A549 (cell line): Measurements from ENCODE around the gene MBNL1. TPM values are rescaled to one million over a fixed set of nuclear protein-coding genes. Genes with fewer than 3 reads are reported as not detected.
A peak's percentile ranks its signal among the peaks of the same experiment; 100 is the strongest.

Experiments
- ATAC-seq, 2 experiments: fragments of 200-7000 bp in 1 of 2; fragments of >200 bp in 1 of 2; cut with Nextera tagmentation in 1 of 2; cut with Tn5 transposase in 1 of 2; 3 replicates each; pipeline versions ENCODE4 v1.8.0 to v1.9.1; 2018 to 2020; ENCODE audit warnings: mild to moderate bottlenecking in 1 of 2, moderate library complexity in 1 of 2
- CTCF ChIA-PET: fragments of 300-600 bp; sonication (Branson Sonifier 250); formaldehyde crosslinking; extraction: SDS; loops from one replicate; lab custom pipeline; 2021; ENCODE audit warnings: antibody characterized with exemption, inconsistent platforms; lab: Yijun Ruan, JAX
- POLR2A ChIA-PET: fragments of 350-600 bp; formaldehyde crosslinking; extraction: SDS; loops from one replicate; lab custom pipeline; 2021; ENCODE audit warnings: antibody characterized with exemption, inconsistent platforms; lab: Yijun Ruan, JAX
- DNase-seq, 2 experiments: peaks; one replicate each; pipeline versions ENCODE4 v3.0.0 to v3.0.0-alpha.2; 2011 to 2016; ENCODE audit warnings: low read depth in 1 of 2, low spot score in 1 of 2
- FAIRE-seq: peaks from 2 replicates; lab custom pipeline; 2011; peaks lifted over from hg19 to GRCh38; lab: Jason Lieb, UNC
- H3K27ac ChIP-seq, 2 experiments: fragments of >200 bp; sonication (Bioruptor Twin); formaldehyde crosslinking; 3 replicates each; pipeline ENCODE4 v1.5.1; 2016 to 2017
- H3K4me1 ChIP-seq: fragments of >200 bp; sonication (Bioruptor Twin); formaldehyde crosslinking; 3 replicates; pipeline ENCODE4 v1.6.1; 2016
- H3K4me2 ChIP-seq: fragments of >200 bp; sonication (Bioruptor Twin); formaldehyde crosslinking; 3 replicates; pipeline ENCODE4 v1.6.1; 2016
- H3K4me3 ChIP-seq: fragments of >200 bp; sonication (Bioruptor Twin); formaldehyde crosslinking; 3 replicates; pipeline ENCODE4 v1.5.1; 2016
- H3K9me3 ChIP-seq: fragments of >200 bp; sonication (Bioruptor Twin); formaldehyde crosslinking; 3 replicates; pipeline ENCODE4 v1.6.1; 2016
- BHLHE40 ChIP-seq: IDR thresholded peaks from 2 replicates; pipeline ENCODE4 v1.6.1; 2012; ENCODE audit warnings: low read depth, low read length, inconsistent platforms
- CBX2 ChIP-seq: fragments of 200-600 bp; sonication (generic); IDR thresholded peaks from 2 replicates; pipeline ENCODE4 v1.6.1; 2016; ENCODE audit warnings: low read depth, mild to moderate bottlenecking, borderline replicate concordance
- CEBPB ChIP-seq, 2 experiments: fragments of >200 bp in 1 of 2; sonication (Bioruptor Twin) in 1 of 2; formaldehyde crosslinking in 1 of 2; IDR thresholded peaks; 2 replicates each; pipeline ENCODE4 v1.6.1; 2012 to 2016
- EHMT2 ChIP-seq: fragments of 200-600 bp; sonication (generic); IDR thresholded peaks from 2 replicates; pipeline ENCODE4 v1.6.1; 2016; ENCODE audit warnings: antibody characterized with exemption, low read depth, mild to moderate bottlenecking, moderate library complexity
- EP300 ChIP-seq, 2 experiments: fragments of >200 bp; sonication (Bioruptor Twin); formaldehyde crosslinking; IDR thresholded peaks; 2 replicates in 1 of 2; 3 replicates in 1 of 2; pipeline ENCODE4 v1.6.1; 2016 to 2017
- GATA3 ChIP-seq: IDR thresholded peaks from 2 replicates; pipeline ENCODE4 v1.6.1; 2012; ENCODE audit warnings: borderline replicate concordance
- HEYL ChIP-seq: fragments of 250-450 bp; sonication (Bioruptor Pico); IDR thresholded peaks from 2 replicates; pipeline ENCODE4 v1.8.0; 2021; ENCODE audit warnings: mild to moderate bottlenecking, moderate library complexity
- HOXA7 ChIP-seq: fragments of 250-450 bp; sonication (Bioruptor Pico); IDR thresholded peaks from 2 replicates; pipeline ENCODE4 v1.5.0; 2020; ENCODE audit warnings: mild to moderate bottlenecking, moderate library complexity
- HOXB13 ChIP-seq: fragments of 250-450 bp; sonication (Bioruptor Pico); IDR thresholded peaks from 2 replicates; pipeline ENCODE4 v1.5.0; 2020; ENCODE audit warnings: low read depth, mild to moderate bottlenecking, moderate library complexity
- KDM5A ChIP-seq: fragments of 200-600 bp; sonication (generic); IDR thresholded peaks from 2 replicates; pipeline ENCODE4 v1.6.1; 2016; ENCODE audit warnings: antibody characterized with exemption, mild to moderate bottlenecking
- MYC ChIP-seq: IDR thresholded peaks from 2 replicates; pipeline ENCODE4 v1.6.1; 2012; ENCODE audit warnings: mild to moderate bottlenecking, inconsistent platforms, low read length, improper control_type of control experiment, borderline replicate concordance
- NFE2L2 ChIP-seq: fragments of 150-350 bp; conservative IDR thresholded peaks from 2 replicates; pipeline ENCODE4 v1.6.1; 2014; ENCODE audit warnings: low read length
- NR3C1 ChIP-seq: fragments of >200 bp; sonication (Bioruptor Twin); formaldehyde crosslinking; IDR thresholded peaks from 3 replicates; pipeline ENCODE4 v1.6.1; 2017
- RARB ChIP-seq: fragments of 250-450 bp; sonication (Bioruptor Pico); IDR thresholded peaks from 2 replicates; pipeline ENCODE4 v1.8.0; 2021; ENCODE audit warnings: mild to moderate bottlenecking, moderate library complexity
- SMC3 ChIP-seq: fragments of >200 bp; sonication (Bioruptor Twin); formaldehyde crosslinking; IDR thresholded peaks from 3 replicates; pipeline ENCODE4 v1.6.1; 2018; ENCODE audit warnings: inconsistent platforms
- TP53 ChIP-seq: fragments of 250-450 bp; sonication (Bioruptor Pico); IDR thresholded peaks from 2 replicates; pipeline ENCODE4 v1.5.0; 2021; ENCODE audit warnings: mild to moderate bottlenecking, moderate library complexity
- ZC3H11A ChIP-seq: fragments of 450-650 bp; IDR thresholded peaks from 2 replicates; pipeline ENCODE4 v1.6.1; 2014; ENCODE audit warnings: antibody characterized with exemption, mild to moderate bottlenecking
- ZFP36 ChIP-seq: fragments of 450-650 bp; IDR thresholded peaks from 2 replicates; pipeline ENCODE4 v1.6.1; 2014; ENCODE audit warnings: borderline replicate concordance; ENCODE audit not compliant: partially characterized antibody
- ZNF302 ChIP-seq: fragments of 250-450 bp; sonication (Bioruptor Pico); IDR thresholded peaks from 2 replicates; pipeline ENCODE4 v1.9.0; 2021; ENCODE audit warnings: inconsistent platforms, mild to moderate bottlenecking, moderate library complexity
- WGBS: methylation state at CpG from one replicate; pipeline ENCODE4 v1.1.6; 2017; ENCODE audit errors: missing lambda C conversion rate; 5-methylcytosine and 5-hydroxymethylcytosine counted together
- polyA plus RNA-seq, 4 experiments: library from polyadenylated mRNA; depleted of rRNA in 3 of 4; stranded (reverse); fragments of >200 nt; fragmentation: RNase III in 1 of 4; extraction: RNeasy Plus Mini Kit Qiagen cat#74134 plus additional on column Dnase treatment in 1 of 4; gene quantifications; 2 replicates in 3 of 4; 3 replicates in 1 of 4; pipeline ENCODE4 v1.2.3, GENCODE V29; 2011 to 2017
- TF ChIP-seq, protein P1 (sequence below): IDR thresholded peaks from 2 replicates; pipeline ENCODE4 v1.6.1; 2012
- TF ChIP-seq, protein P2 (sequence below): IDR thresholded peaks from 2 replicates; pipeline ENCODE4 v1.6.1; 2012
- TF ChIP-seq, protein P3 (sequence below): fragments of >200 bp; sonication (Bioruptor Twin); formaldehyde crosslinking; IDR thresholded peaks from 2 replicates; pipeline ENCODE4 v1.6.1; 2016
- TF ChIP-seq, protein P4 (sequence below): fragments of >200 bp; sonication (Bioruptor Twin); formaldehyde crosslinking; IDR thresholded peaks from 3 replicates; pipeline ENCODE4 v1.5.1; 2016
- TF ChIP-seq, protein P5 (sequence below): IDR thresholded peaks from 2 replicates; pipeline ENCODE4 v1.6.1; 2012; ENCODE audit warnings: low read depth, borderline replicate concordance

The MBNL1 gene
- polyA plus RNA-seq, 2 of the 4 experiments (the other 2 are of a cell fraction) = 60.5 to 92.5 TPM

DNA sequence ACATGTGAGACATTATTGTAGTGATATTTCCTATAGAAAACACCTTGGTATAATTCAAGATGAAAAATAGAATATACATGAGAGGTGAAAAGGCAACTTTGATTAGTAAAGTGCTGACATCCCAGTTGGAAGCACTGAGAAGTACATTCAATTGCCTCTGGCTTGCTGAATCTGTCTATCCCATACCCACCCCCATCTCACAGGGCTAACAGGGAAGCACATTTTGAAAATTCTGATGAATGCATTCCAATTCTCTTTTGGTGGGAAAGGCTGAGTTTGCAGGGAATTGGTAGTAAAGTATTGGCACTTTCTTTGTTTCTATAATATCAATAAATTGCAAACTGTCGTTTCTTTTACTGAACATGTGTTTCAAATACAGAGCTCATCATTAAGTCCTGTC lies 122.9 kb downstream of the MBNL1 start:
- H3K9me3 ChIP-seq = no peaks in the 10 kb centered on the region
- peak overlapping the region in 1 of 2 experiments; percentile 27; a peak in 1 of 6 replicates for H3K27ac ChIP-seq
- no peak overlapping the region for H3K4me3 ChIP-seq
- ChIA-PET CTCF (interaction anchor here (0.6 kb wide), 1 partner anchor 21 kb away, joined by 3 read pairs; no protein-coding TSS in a partner anchor), POLR2A (no interaction called here)
- no peak for DNase-seq
- ATAC-seq = peak in 1 of 2 experiments; percentile 43; a peak in 2 of 6 replicates
- peaks cover 65% of the 10 kb centered on the region for H3K4me1 ChIP-seq
- TF ChIP-seq NR3C1 (no peak), HEYL (CRISPR knock-in tag) (no peak), RARB (CRISPR knock-in tag) (no peak), MYC (no peak), GATA3 (no peak)
- TF ChIP-seq, protein P1, sequence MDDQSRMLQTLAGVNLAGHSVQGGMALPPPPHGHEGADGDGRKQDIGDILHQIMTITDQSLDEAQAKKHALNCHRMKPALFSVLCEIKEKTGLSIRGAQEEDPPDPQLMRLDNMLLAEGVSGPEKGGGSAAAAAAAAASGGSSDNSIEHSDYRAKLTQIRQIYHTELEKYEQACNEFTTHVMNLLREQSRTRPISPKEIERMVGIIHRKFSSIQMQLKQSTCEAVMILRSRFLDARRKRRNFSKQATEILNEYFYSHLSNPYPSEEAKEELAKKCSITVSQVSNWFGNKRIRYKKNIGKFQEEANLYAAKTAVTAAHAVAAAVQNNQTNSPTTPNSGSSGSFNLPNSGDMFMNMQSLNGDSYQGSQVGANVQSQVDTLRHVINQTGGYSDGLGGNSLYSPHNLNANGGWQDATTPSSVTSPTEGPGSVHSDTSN = no peak
- TF ChIP-seq, protein P2, sequence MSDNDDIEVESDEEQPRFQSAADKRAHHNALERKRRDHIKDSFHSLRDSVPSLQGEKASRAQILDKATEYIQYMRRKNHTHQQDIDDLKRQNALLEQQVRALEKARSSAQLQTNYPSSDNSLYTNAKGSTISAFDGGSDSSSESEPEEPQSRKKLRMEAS = no peak
- TF ChIP-seq, protein P3, sequence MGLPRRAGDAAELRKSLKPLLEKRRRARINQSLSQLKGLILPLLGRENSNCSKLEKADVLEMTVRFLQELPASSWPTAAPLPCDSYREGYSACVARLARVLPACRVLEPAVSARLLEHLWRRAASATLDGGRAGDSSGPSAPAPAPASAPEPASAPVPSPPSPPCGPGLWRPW = no peak
- 66% methylated on average over 1 of the region's 1 CpG for WGBS
- H3K4me2 ChIP-seq = peak overlapping the region; percentile 52
- no peak for FAIRE-seq

DNA sequence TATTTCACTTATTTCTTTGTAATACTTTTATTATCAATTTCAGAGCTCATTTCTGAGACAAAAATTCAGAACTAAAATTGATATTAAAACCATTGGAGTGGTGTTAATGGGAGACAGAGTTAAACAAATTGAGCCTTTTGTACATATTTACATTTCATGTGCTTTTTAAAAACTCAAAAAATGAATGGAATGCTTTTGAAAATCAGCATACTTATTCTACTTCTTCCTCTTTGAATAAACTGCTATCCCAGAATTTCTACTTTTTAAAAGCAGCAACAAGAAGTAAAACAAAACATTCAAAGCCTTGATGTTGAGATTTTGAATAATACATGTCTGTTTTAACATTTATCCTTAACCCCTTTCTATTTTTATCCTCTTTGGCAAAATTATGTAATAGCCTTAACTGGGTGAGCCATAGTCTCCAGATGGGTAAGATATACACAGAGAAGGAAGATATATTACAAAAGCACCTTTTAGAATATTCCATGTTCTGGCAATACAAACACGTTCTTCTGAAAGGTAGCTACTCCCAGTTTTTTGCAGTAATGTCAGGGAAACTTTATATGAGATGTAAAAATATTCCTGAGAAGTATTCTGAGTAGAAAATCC lies 123.6 kb downstream of the MBNL1 start:
- no peaks in the 10 kb centered on the region for H3K9me3 ChIP-seq
- ChIA-PET POLR2A (no interaction called here), CTCF (interaction anchor here (0.6 kb wide), 1 partner anchor 22 kb away, joined by 3 read pairs; no protein-coding TSS in a partner anchor)
- DNase-seq = no peak
- 23% methylated on average over 1 of the region's 1 CpG for WGBS
- no peak for FAIRE-seq
- no peak overlapping the region for H3K4me3 ChIP-seq
- ATAC-seq = no peak
- peak overlapping the region; percentile 52 for H3K4me2 ChIP-seq
- H3K4me1 ChIP-seq = peaks cover 58% of the 10 kb centered on the region
- TF ChIP-seq CEBPB (IDR thresholded peaks at IDR 0.05) (0 out of 4 replicates have a peak, but pooled peaks of 1 of the 2 experiments have one; percentile 3), SMC3 (no peak), KDM5A (no peak), NFE2L2 (no peak), RARB (CRISPR knock-in tag) (no peak), MYC (no peak), EHMT2 (no peak)
- TF ChIP-seq, protein P1 = no peak
- TF ChIP-seq, all 56 proteins: peak for 1
- peak overlapping the region in 1 of 2 experiments; percentile 37; a peak in 1 of 6 replicates for H3K27ac ChIP-seq

DNA sequence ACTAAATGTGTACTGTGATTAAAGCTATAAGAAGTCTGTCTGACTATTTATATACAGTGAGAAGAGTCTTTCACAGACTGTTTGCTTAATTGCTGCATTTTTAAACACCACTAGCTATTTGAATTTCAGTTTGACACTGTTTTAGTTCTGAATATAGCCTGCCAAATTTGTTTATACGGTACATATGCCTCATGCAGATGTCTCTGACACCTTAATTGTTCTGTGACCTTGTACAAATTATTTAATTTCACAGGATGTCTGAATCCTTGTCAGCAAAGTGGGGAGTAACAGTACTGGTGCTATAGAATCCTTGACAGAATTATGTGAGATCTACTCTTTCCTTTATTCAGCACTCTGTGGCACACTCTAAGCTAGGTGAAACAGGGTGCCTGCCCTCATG lies 125.5 kb downstream of the MBNL1 start:
- Histone ChIP-seq H3K9me3 (no peaks in the 10 kb centered on the region), H3K4me1 (peaks cover 52% of the 10 kb centered on the region), H3K27ac (no peak overlapping the region), H3K4me2 (no peak overlapping the region), H3K4me3 (no peak overlapping the region)
- TF ChIP-seq ZC3H11A (no peak), ZNF302 (CRISPR knock-in tag) (no peak), EHMT2 (no peak), ZFP36 (no peak), GATA3 (no peak), CBX2 (no peak), HOXB13 (no peak), EP300 (IDR thresholded peaks at IDR 0.05) (no peak), HOXA7 (CRISPR knock-in tag) (no peak), SMC3 (no peak), TP53 (no peak), BHLHE40 (no peak)
- TF ChIP-seq, protein P4, sequence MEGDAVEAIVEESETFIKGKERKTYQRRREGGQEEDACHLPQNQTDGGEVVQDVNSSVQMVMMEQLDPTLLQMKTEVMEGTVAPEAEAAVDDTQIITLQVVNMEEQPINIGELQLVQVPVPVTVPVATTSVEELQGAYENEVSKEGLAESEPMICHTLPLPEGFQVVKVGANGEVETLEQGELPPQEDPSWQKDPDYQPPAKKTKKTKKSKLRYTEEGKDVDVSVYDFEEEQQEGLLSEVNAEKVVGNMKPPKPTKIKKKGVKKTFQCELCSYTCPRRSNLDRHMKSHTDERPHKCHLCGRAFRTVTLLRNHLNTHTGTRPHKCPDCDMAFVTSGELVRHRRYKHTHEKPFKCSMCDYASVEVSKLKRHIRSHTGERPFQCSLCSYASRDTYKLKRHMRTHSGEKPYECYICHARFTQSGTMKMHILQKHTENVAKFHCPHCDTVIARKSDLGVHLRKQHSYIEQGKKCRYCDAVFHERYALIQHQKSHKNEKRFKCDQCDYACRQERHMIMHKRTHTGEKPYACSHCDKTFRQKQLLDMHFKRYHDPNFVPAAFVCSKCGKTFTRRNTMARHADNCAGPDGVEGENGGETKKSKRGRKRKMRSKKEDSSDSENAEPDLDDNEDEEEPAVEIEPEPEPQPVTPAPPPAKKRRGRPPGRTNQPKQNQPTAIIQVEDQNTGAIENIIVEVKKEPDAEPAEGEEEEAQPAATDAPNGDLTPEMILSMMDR = no peak
- TF ChIP-seq, protein P5, sequence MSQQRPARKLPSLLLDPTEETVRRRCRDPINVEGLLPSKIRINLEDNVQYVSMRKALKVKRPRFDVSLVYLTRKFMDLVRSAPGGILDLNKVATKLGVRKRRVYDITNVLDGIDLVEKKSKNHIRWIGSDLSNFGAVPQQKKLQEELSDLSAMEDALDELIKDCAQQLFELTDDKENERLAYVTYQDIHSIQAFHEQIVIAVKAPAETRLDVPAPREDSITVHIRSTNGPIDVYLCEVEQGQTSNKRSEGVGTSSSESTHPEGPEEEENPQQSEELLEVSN = no peak
- no peak for ATAC-seq
- CTCF ChIA-PET = interaction anchor here (1.1 kb wide), 1 partner anchor 8 kb away, joined by 3 read pairs; no protein-coding TSS in a partner anchor
- 93% methylated on average over 1 of the region's 1 CpG for WGBS
- DNase-seq = no peak
- no peak for FAIRE-seq
- POLR2A ChIA-PET = no interaction called here
